ENCODE data around the gene TBCC. TPM values are rescaled to one million over a fixed set of nuclear protein-coding genes. Genes with fewer than 3 reads are reported as not detected.

The TBCC gene
- total and polyA plus RNA-seq, 2 of the 13 experiments (the other 11 are each of a cell fraction or from before 2014, with no cell fraction given), result 14.8 to 36.1 TPM

- TF ChIP-seq LRRFIP1 (CRISPR knock-in tag; conservative IDR thresholded peaks at IDR 0.05), result no peak
- peak; percentile 34 for TF ChIP-seq FOXA3 (CRISPR knock-in tag; IDR thresholded peaks at IDR 0.05)
- TF ChIP-seq SALL1 (CRISPR knock-in tag; IDR thresholded peaks at IDR 0.05), result peak; percentile 75
- TF ChIP-seq TEAD2 (CRISPR knock-in tag; IDR thresholded peaks at IDR 0.05), result 0 out of 2 replicates have a peak, but pooled peaks have one; percentile 68
- peak; percentile 94 for TF ChIP-seq HBP1 (CRISPR knock-in tag; IDR thresholded peaks at IDR 0.05; ENCODE audit: low read depth)
- peak; percentile 79 for TF ChIP-seq ERF (CRISPR knock-in tag; IDR thresholded peaks at IDR 0.05)
- peak; percentile 91; the same call in 1 of the 2 replicates for TF ChIP-seq NFATC3 (CRISPR knock-in tag; IDR thresholded peaks at IDR 0.05)
- no peak for TF ChIP-seq NR3C1 (CRISPR knock-in tag; IDR thresholded peaks at IDR 0.05)
- no peak for TF ChIP-seq GTF3A (CRISPR knock-in tag; conservative IDR thresholded peaks at IDR 0.05)
- peak; percentile 68; the same call in 1 of the 2 replicates for TF ChIP-seq SP5 (CRISPR knock-in tag; IDR thresholded peaks at IDR 0.05; ENCODE audit: borderline replicate concordance, low read depth)
- peak; percentile 66; the same call in 1 of the 2 replicates for TF ChIP-seq YEATS4 (CRISPR knock-in tag; IDR thresholded peaks at IDR 0.05; ENCODE audit: borderline replicate concordance)
- 0 out of 2 replicates have a peak, but pooled peaks have one; percentile 21 for TF ChIP-seq E2F5 (CRISPR knock-in tag; conservative IDR thresholded peaks at IDR 0.05)
- TF ChIP-seq GPN1 (CRISPR knock-in tag; IDR thresholded peaks at IDR 0.05; ENCODE audit: borderline replicate concordance), result 0 out of 2 replicates have a peak, but pooled peaks have one; percentile 48
- TF ChIP-seq DNMT1 (CRISPR knock-in tag; IDR thresholded peaks at IDR 0.05), result no peak
- TF ChIP-seq TCF7 (IDR thresholded peaks at IDR 0.05; ENCODE audit: low read depth), result no peak
- peak; percentile 84 for TF ChIP-seq MED13 (CRISPR knock-in tag; IDR thresholded peaks at IDR 0.05)
- TF ChIP-seq NPAS2 (CRISPR knock-in tag; IDR thresholded peaks at IDR 0.05; ENCODE audit: borderline replicate concordance), result no peak
- no peak; the same call in 1 of the 2 replicates for TF ChIP-seq MXD4 (CRISPR knock-in tag; IDR thresholded peaks at IDR 0.05)
- peak; percentile 39; the same call in 1 of the 2 replicates for TF ChIP-seq SOX5 (CRISPR knock-in tag; IDR thresholded peaks at IDR 0.05; ENCODE audit: borderline replicate concordance)
- no peak for TF ChIP-seq ZNF496 (CRISPR knock-in tag; IDR thresholded peaks at IDR 0.05; ENCODE audit: insufficient replicate concordance)
- no peak for TF ChIP-seq ZNF326 (CRISPR knock-in tag; IDR thresholded peaks at IDR 0.05; ENCODE audit: borderline replicate concordance)
- TF ChIP-seq ZNF256 (CRISPR knock-in tag; conservative IDR thresholded peaks at IDR 0.05), result peak; percentile 75; the same call in 1 of the 2 replicates
- TF ChIP-seq NR2F6 (IDR thresholded peaks at IDR 0.05), result no peak
- TF ChIP-seq NR2F6 (CRISPR knock-in tag; IDR thresholded peaks at IDR 0.05), result peak; percentile 6; the same call in 1 of the 2 replicates
- TF ChIP-seq JUN (CRISPR knock-in tag; IDR thresholded peaks at IDR 0.05), result 0 out of 2 replicates have a peak, but pooled peaks have one; percentile 48
- TF ChIP-seq ZNF674 (CRISPR knock-in tag; IDR thresholded peaks at IDR 0.05; ENCODE audit: low read depth), result no peak
Measured at GRCh38 chr6:42745640-42746462, at the start of gene TBCC (continued).
